PC-3 (cell line): Measurements from ENCODE around the gene FAM228B. TPM values are rescaled to one million over a fixed set of nuclear protein-coding genes. Genes with fewer than 3 reads are reported as not detected.

ENCODE experiments used
- ATAC-seq: fragments of 200-7000 bp; cut with Tn5 transposase; 2 replicates; pipeline ENCODE4 v1.9.1; 2020; ENCODE audit warnings: mild to moderate bottlenecking, moderate library complexity
- BruUV-seq: library from RNA; stranded (reverse); fragments of 400-500 nt; replicated peaks from 2 replicates; lab custom pipeline; 2021; lab: Mats Ljungman, UMichigan
- CTCF ChIA-PET: fragments of 300-600 bp; sonication (Branson Sonifier 250); formaldehyde crosslinking; loops from one replicate; lab custom pipeline; 2022; ENCODE audit warnings: antibody characterized with exemption; lab: Charles Lee
- POLR2A ChIA-PET: fragments of 300-600 bp; sonication (Branson Sonifier 250); formaldehyde crosslinking; loops from one replicate; lab custom pipeline; 2022; ENCODE audit warnings: antibody characterized with exemption; ENCODE audit not compliant: unreplicated experiment; lab: Charles Lee
- DNase-seq: peaks from one replicate; pipeline ENCODE4 v3.0.0-alpha.2; 2015
- H2AFZ ChIP-seq: fragments of 300-600 bp; sonication (generic); 2 replicates; pipeline ENCODE4 v1.6.0; 2016; ENCODE audit warnings: antibody characterized with exemption, low read length
- H3F3A ChIP-seq: fragments of 300-600 bp; sonication (generic); one replicate; pipeline ENCODE4 v1.6.0; 2017; ENCODE audit warnings: antibody characterized with exemption, low read length, control low read depth, mild to moderate bottlenecking; ENCODE audit not compliant: unreplicated experiment
- H3K27ac ChIP-seq: fragments of 300-600 bp; sonication (generic); 2 replicates; pipeline ENCODE4 v1.5.1; 2016; ENCODE audit warnings: mild to moderate bottlenecking, low read length
- H3K27me3 ChIP-seq: fragments of 300-600 bp; sonication (generic); 2 replicates; pipeline ENCODE4 v1.6.1; 2016; ENCODE audit warnings: low read length, mixed read lengths
- H3K36me3 ChIP-seq: fragments of 300-600 bp; sonication (generic); 2 replicates; pipeline ENCODE4 v1.6.1; 2016; ENCODE audit warnings: low read depth, mixed run types, low read length, mixed read lengths
- H3K4me1 ChIP-seq: fragments of 300-600 bp; sonication (generic); 2 replicates; pipeline ENCODE4 v1.5.1; 2016; ENCODE audit warnings: low read length; ENCODE audit not compliant: insufficient read depth
- H3K4me2 ChIP-seq: fragments of 300-600 bp; sonication (generic); 2 replicates; pipeline ENCODE4 v1.6.0; 2016; ENCODE audit warnings: low read length
- H3K4me3 ChIP-seq: fragments of 300-600 bp; sonication (generic); 2 replicates; pipeline ENCODE4 v1.5.1; 2016; ENCODE audit warnings: mild to moderate bottlenecking, low read length, mixed read lengths
- H3K79me2 ChIP-seq: fragments of 300-600 bp; sonication (generic); 2 replicates; pipeline ENCODE4 v1.6.1; 2017; ENCODE audit warnings: low read length, mixed read lengths
- H3K9ac ChIP-seq: fragments of 300-600 bp; sonication (generic); 2 replicates; pipeline ENCODE4 v1.6.0; 2016; ENCODE audit warnings: mild to moderate bottlenecking, low read length
- H3K9me2 ChIP-seq: fragments of 300-600 bp; sonication (generic); replicated peaks from 2 replicates; pipeline ENCODE4 v1.6.1; 2016; ENCODE audit warnings: mixed run types, low read length, mixed read lengths
- H3K9me3 ChIP-seq: fragments of 300-600 bp; sonication (generic); 2 replicates; pipeline ENCODE4 v1.6.1; 2016; ENCODE audit warnings: low read length, mixed read lengths
- H4K20me1 ChIP-seq: fragments of 300-600 bp; sonication (generic); 2 replicates; pipeline ENCODE4 v1.6.1; 2016; ENCODE audit warnings: low read length, mixed read lengths
- EZH2 ChIP-seq: fragments of 300-600 bp; sonication (generic); IDR thresholded peaks from one replicate; pipeline ENCODE4 v1.6.1; 2017; ENCODE audit warnings: antibody characterized with exemption, mild to moderate bottlenecking, low read length; ENCODE audit not compliant: unreplicated experiment
- EZH2phosphoT487 ChIP-seq: fragments of 300-600 bp; sonication (generic); IDR thresholded peaks from 2 replicates; pipeline ENCODE4 v1.6.1; 2018; ENCODE audit warnings: mild to moderate bottlenecking, antibody characterized with exemption, low read length, borderline replicate concordance
- intact Hi-C: fragments of 100-400 bp; cut with micrococcal nuclease; formaldehyde crosslinking; loops from 2 replicates; pipeline ENCODE4 v1.9.0; 2023
- total RNA-seq: library from RNA; depleted of rRNA; stranded (reverse); fragments of >200 nt; gene quantifications from 2 replicates; pipeline ENCODE4 v1.2.3, GENCODE V29; 2014
- TF ChIP-seq, protein P1 (sequence below): fragments of 300-600 bp; sonication (generic); conservative IDR thresholded peaks from 2 replicates; pipeline ENCODE4 v1.5.1; 2017; ENCODE audit warnings: antibody characterized with exemption, low read depth, mild to moderate bottlenecking, low read length

FAM228B gene
- total RNA-seq, 1 experiment from 2014 or later = 4.5 TPM

DNA sequence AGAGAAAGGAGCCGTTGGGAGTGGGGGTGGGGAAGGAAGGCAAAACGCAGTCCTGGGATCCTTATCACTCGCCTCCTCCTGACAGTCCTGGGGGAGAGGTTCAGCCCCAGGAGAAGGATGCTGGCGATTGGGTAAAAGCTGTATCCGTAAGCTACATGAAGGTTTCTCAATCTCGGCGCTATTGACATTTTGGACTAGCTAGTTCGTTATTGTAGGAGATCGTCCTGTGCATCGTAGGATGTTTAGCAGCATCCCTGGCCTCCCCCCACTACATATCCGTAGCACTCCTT, 38.1 kb upstream of the FAM228B start:
- peak overlapping the region; percentile 56 for H3K9ac ChIP-seq
- ATAC-seq (peak; percentile 0; the same call in 1 of the 2 replicates), DNase-seq (no peak)
- H2AFZ ChIP-seq = peak overlapping the region; percentile 86
- H3K36me3 ChIP-seq = peaks cover 5% of the 10 kb centered on the region
- ChIA-PET POLR2A (interaction anchor here (0.5 to 0.7 kb wide), 3 partner anchors 70 to 1274 kb away, joined by 3 to 5 read pairs (median 4); no protein-coding TSS in a partner anchor), CTCF (interaction anchor here (0.5 to 2.1 kb wide), 3 partner anchors 127 to 192 kb away, joined by 3 to 24 read pairs (median 3); partner anchors contain the start of gene ATAD2B)
- H3K9me2 ChIP-seq = no peaks in the 10 kb centered on the region
- peak overlapping the region; percentile 67 for H3K4me3 ChIP-seq
- no peaks in the 10 kb centered on the region for H3K27me3 ChIP-seq
- H3K27ac ChIP-seq = peak overlapping the region; percentile 36
- peak overlapping the region; percentile 78 for H3K4me2 ChIP-seq
- TF ChIP-seq EZH2phosphoT487 = no peak
- TF ChIP-seq, protein P1, sequence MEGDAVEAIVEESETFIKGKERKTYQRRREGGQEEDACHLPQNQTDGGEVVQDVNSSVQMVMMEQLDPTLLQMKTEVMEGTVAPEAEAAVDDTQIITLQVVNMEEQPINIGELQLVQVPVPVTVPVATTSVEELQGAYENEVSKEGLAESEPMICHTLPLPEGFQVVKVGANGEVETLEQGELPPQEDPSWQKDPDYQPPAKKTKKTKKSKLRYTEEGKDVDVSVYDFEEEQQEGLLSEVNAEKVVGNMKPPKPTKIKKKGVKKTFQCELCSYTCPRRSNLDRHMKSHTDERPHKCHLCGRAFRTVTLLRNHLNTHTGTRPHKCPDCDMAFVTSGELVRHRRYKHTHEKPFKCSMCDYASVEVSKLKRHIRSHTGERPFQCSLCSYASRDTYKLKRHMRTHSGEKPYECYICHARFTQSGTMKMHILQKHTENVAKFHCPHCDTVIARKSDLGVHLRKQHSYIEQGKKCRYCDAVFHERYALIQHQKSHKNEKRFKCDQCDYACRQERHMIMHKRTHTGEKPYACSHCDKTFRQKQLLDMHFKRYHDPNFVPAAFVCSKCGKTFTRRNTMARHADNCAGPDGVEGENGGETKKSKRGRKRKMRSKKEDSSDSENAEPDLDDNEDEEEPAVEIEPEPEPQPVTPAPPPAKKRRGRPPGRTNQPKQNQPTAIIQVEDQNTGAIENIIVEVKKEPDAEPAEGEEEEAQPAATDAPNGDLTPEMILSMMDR = no peak
- H3K9me3 ChIP-seq = no peaks in the 10 kb centered on the region
- peaks cover 10% of the 10 kb centered on the region; the same call in 1 of the 2 replicates for H3K79me2 ChIP-seq
- H3K4me1 ChIP-seq = peaks cover 14% of the 10 kb centered on the region
- no peaks in the 10 kb centered on the region for H3F3A ChIP-seq
- H4K20me1 ChIP-seq = no peaks in the 10 kb centered on the region
- intact Hi-C loops = loop anchor here (2.0 kb wide), 1 partner anchor 144 kb away; the partner anchor contains the start of gene UBXN2A
- BruUV-seq = no TSS peak

DNA sequence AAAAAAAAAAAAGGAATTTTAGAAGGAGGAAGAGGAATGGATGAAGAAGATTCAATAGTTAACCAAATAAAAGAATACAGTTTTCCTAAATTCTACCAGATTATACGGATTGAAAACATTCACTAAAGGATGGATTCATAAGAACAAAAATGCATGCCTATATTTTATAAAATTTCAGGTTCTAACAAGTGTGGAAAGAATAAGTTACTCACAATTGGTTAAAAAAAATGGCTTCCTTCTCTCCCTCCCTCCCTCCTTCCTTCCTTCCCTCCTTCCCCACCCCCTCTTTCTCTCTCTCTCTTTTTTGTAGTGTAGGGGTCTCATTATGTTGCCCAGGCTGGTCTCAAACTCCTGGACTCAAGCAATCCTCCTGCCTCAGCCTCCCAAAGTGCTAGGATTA, 37.0 kb upstream of the FAM228B start:
- no peak overlapping the region for H2AFZ ChIP-seq
- intact Hi-C loops = no loop called here

DNA sequence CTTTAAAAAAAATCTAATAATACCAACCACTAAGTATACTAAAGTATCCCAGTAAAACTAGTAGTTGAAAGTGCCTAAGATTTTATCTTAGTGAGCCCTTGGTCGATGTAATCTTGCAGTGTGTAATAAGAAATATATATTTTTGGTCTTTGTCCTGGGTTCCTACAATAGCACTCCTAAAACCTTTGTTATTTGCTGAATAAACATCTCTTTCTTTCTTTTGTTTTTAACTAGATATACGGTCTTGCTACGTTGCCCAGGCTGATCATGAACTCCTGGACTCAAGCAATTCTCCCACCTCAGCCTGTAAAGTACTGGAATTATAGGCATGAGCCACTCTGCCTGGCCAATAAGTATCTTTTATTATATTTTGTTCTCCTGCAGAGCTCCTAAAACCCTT, 36.2 kb upstream of the FAM228B start:
- H4K20me1 ChIP-seq = no peaks in the 10 kb centered on the region
- intact Hi-C loops = no loop called here
- peaks cover 5% of the 10 kb centered on the region for H3K36me3 ChIP-seq
- no peak for ATAC-seq
- H3K27ac ChIP-seq = no peak overlapping the region
- H3K4me3 ChIP-seq = no peak overlapping the region
- no peak overlapping the region for H3K4me2 ChIP-seq
- H3F3A ChIP-seq = no peaks in the 10 kb centered on the region
- no peak overlapping the region for H2AFZ ChIP-seq
- DNase-seq = no peak
- TF ChIP-seq EZH2 (no peak), EZH2phosphoT487 (no peak)
- TF ChIP-seq, protein P1 = no peak
- H3K9me3 ChIP-seq = no peaks in the 10 kb centered on the region
- ChIA-PET POLR2A (no interaction called here), CTCF (no interaction called here)
- no TSS peak for BruUV-seq
- H3K4me1 ChIP-seq = peaks cover 14% of the 10 kb centered on the region
- H3K9ac ChIP-seq = no peak overlapping the region
- peaks cover 10% of the 10 kb centered on the region; the same call in 1 of the 2 replicates for H3K79me2 ChIP-seq
- no peaks in the 10 kb centered on the region for H3K9me2 ChIP-seq
- H3K27me3 ChIP-seq = no peaks in the 10 kb centered on the region

More for the DNA sequence above, 37.0 kb upstream of the FAM228B start:
- Histone ChIP-seq H3K9ac (no peak overlapping the region), H3K4me1 (peaks cover 14% of the 10 kb centered on the region), H3K27ac (no peak overlapping the region), H3K4me3 (no peak overlapping the region), H3K36me3 (peaks cover 5% of the 10 kb centered on the region), H4K20me1 (no peaks in the 10 kb centered on the region), H3K9me3 (no peaks in the 10 kb centered on the region), H3K4me2 (no peak overlapping the region), H3K9me2 (no peaks in the 10 kb centered on the region), H3K79me2 (peaks cover 10% of the 10 kb centered on the region; the same call in 1 of the 2 replicates), H3K27me3 (no peaks in the 10 kb centered on the region), H3F3A (no peaks in the 10 kb centered on the region)
- ATAC-seq (no peak), DNase-seq (no peak)
- TF ChIP-seq, protein P1 = no peak
- TF ChIP-seq EZH2 (no peak), EZH2phosphoT487 (no peak)
- POLR2A ChIA-PET = no interaction called here
- BruUV-seq = no TSS peak
- CTCF ChIA-PET = no interaction called here
